OCI-LY1 (cell line): ENCODE results near the gene FAM217B.

Experiments
- EZH2 ChIP-seq: fragments of 200-600 bp; sonication (generic), shearing (Covaris generic); IDR thresholded peaks from 2 replicates; pipeline ENCODE4 v1.8.0; 2017; ENCODE audit warnings: borderline replicate concordance, mixed run types, mild to moderate bottlenecking, antibody characterized with exemption, low read length, moderate library complexity, mixed read lengths
- TF ChIP-seq, protein P1 (sequence below): fragments of 200-600 bp; sonication (generic), shearing (Covaris generic); IDR thresholded peaks from 2 replicates; pipeline ENCODE4 v1.5.1; 2017; ENCODE audit warnings: mild to moderate bottlenecking, antibody characterized with exemption, low read length, moderate library complexity, mixed read lengths

DNA sequence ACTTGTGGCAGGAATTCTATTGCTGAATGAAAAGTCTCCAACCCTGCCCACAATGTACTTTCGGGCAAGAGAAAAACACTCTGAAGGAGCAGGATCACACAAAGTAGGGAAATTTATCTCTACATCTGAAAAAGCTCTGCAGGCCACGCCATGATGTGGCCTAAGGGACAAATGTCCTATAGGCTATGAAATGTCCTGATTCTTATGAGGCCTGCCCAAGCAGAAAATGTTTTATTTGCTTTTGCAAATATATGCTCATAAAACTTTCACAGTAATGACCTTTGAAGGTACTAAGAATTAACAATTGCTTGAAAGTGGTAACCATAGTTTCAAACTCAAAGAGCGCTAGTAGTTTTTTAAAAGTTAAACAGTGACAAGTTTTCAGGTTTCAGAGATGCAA, 37.7 kb upstream of the FAM217B start:
- TF ChIP-seq, protein P1, sequence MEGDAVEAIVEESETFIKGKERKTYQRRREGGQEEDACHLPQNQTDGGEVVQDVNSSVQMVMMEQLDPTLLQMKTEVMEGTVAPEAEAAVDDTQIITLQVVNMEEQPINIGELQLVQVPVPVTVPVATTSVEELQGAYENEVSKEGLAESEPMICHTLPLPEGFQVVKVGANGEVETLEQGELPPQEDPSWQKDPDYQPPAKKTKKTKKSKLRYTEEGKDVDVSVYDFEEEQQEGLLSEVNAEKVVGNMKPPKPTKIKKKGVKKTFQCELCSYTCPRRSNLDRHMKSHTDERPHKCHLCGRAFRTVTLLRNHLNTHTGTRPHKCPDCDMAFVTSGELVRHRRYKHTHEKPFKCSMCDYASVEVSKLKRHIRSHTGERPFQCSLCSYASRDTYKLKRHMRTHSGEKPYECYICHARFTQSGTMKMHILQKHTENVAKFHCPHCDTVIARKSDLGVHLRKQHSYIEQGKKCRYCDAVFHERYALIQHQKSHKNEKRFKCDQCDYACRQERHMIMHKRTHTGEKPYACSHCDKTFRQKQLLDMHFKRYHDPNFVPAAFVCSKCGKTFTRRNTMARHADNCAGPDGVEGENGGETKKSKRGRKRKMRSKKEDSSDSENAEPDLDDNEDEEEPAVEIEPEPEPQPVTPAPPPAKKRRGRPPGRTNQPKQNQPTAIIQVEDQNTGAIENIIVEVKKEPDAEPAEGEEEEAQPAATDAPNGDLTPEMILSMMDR, result no peak
- no peak for TF ChIP-seq EZH2
